Left colon (tissue), 2 donors: ENCODE results near the gene CAMSAP3. TPM values are rescaled to one million over a fixed set of nuclear protein-coding genes. Genes with fewer than 3 reads are reported as not detected.

Source experiments
- ATAC-seq: fragments of 200-7000 bp; cut with Tn5 transposase; one replicate; pipeline ENCODE4 v1.9.1; 2020; ENCODE audit warnings: mild to moderate bottlenecking, moderate library complexity
- DNase-seq, 2 donors: peaks; one replicate each; pipeline ENCODE4 v3.0.0-alpha.2; 2020
- intact Hi-C, 2 donors: fragments of 100-400 bp; cut with DNase I in 1 of 2; cut with micrococcal nuclease in 1 of 2; formaldehyde crosslinking; loops; one replicate each; pipeline versions ENCODE4 v1.11.2 to v1.14.0; 2022; cut with DNase I, micrococcal nuclease
- microRNA-seq, 2 donors: library from miRNA; unstranded; fragments of <30 nt; microRNA quantifications; one replicate each; pipeline versions ENCODE4 v1.1.0 to v1.2.0, GENCODE V29; 2020
- total RNA-seq, 2 donors: library from RNA; stranded (reverse); fragmentation: NEBNext Ultra II Directional; extraction: Animal tissue kit (Norgen Biotek cat#: 25700); gene quantifications; one replicate each; pipeline ENCODE4 v1.2.1, GENCODE V29; 2021
- donor health status: DM: no; HTN: no; CAD: no.
- donor health status: DM: yes; HTN: yes; CAD: no.

Gene CAMSAP3
- total RNA-seq, 2 donors from 2014 or later, result 51.1 to 52.4 TPM

DNA sequence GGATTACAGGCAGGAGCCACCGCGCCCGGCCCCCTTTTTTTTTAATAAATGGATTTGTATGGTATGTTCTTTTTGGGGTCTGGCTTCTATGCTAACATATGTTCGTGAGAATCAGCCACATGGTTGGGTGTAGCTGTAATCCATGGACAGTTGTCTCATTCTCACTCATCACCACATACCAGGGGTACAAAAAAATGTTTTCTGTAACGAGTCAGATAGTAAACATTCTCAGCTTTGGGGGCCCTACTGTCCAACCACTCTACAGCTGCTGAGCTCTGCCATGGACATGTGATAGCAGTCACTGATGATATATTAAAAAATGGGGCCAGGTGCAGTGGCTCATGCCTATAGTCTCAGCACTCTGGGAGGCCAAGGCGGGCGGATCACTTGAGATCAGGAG, 68.0 kb downstream of the CAMSAP3 start:
- intact Hi-C loops, result no loop called here
- ATAC-seq (no peak), DNase-seq (no peak)

DNA sequence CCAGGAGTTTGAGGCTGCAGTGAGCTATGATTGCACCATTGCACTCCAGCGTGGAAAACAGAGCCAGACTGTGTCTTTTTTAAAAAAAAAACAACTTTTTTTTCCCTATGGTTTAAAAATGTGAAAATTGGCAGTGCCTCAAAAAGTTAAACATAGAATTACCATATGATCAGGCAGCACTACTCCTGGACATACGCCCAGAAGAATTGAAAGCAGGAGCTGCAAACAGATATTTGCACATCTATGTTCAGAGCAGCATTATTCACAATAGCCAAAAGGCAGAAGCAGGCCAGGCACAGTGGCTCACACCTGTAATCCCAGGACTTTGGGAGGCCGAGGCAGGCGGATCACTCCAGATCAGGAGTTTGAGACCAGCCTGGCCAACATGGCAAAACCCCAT, 69.4 kb downstream of the CAMSAP3 start:
- ATAC-seq, result no peak
- intact Hi-C loops, result no loop called here
- DNase-seq, result no peak

Small RNA genes within 50 kb of the gene (microRNA-seq; reads per million reads assigned to microRNA genes)
- 0 to 0.53 reads per million in 2 donors for gene MIR6792

Other genes starting within 250 kb of the CAMSAP3 start
- gene ARHGEF18, start 246.9 kb upstream of the CAMSAP3 start, total RNA-seq, result 100 to 1,000 TPM in 1 of 2 donors, 10 to 100 TPM in 1; 78.3 to 106 TPM
- 10 to 100 TPM in 1 of 2 donors, 1 to 10 TPM in 1; 9.0 to 10.8 TPM for gene PEX11G, start 106.8 kb upstream of the CAMSAP3 start, total RNA-seq
- 10 to 100 TPM; 37.8 to 56.2 TPM for gene ZNF358, start 79.8 kb upstream of the CAMSAP3 start, total RNA-seq
- 10 to 100 TPM; 22.2 to 31.6 TPM for gene MCOLN1, start 73.2 kb upstream of the CAMSAP3 start, total RNA-seq
- gene PNPLA6, start 60.1 kb upstream of the CAMSAP3 start, total RNA-seq, result 100 to 1,000 TPM in 1 of 2 donors, 10 to 100 TPM in 1; 87.8 to 107 TPM
- 10 to 100 TPM; 23.6 to 29.4 TPM for gene XAB2, start 33.7 kb downstream of the CAMSAP3 start, total RNA-seq
- 100 to 1,000 TPM; 100 to 123 TPM for gene PET100, start 33.9 kb downstream of the CAMSAP3 start, total RNA-seq
- under 1 TPM in 1 of 2 donors, not detected in 1; 0.73 TPM for gene PCP2, start 37.9 kb downstream of the CAMSAP3 start, total RNA-seq
- gene STXBP2, start 41.2 kb downstream of the CAMSAP3 start, total RNA-seq, result 100 to 1,000 TPM; 186 to 209 TPM
- gene RETN, start 73.2 kb downstream of the CAMSAP3 start, total RNA-seq, result not detected
- not detected for gene MCEMP1, start 81.2 kb downstream of the CAMSAP3 start, total RNA-seq
- gene TRAPPC5, start 85.0 kb downstream of the CAMSAP3 start, total RNA-seq, result 100 to 1,000 TPM; 107 to 108 TPM
- gene FCER2, start 106.3 kb downstream of the CAMSAP3 start, total RNA-seq, result under 1 TPM; 0.27 to 0.64 TPM
- gene CLEC4G, start 136.2 kb downstream of the CAMSAP3 start, total RNA-seq, result 1 to 10 TPM in 1 of 2 donors, not detected in 1; 1.3 TPM
- 10 to 100 TPM in 1 of 2 donors, 1 to 10 TPM in 1; 2.6 to 12.1 TPM for gene CD209, start 151.7 kb downstream of the CAMSAP3 start, total RNA-seq
- not detected for gene CLEC4M, start 167.4 kb downstream of the CAMSAP3 start, total RNA-seq
- gene EVI5L, start 234.4 kb downstream of the CAMSAP3 start, total RNA-seq, result 10 to 100 TPM; 10.5 to 13.1 TPM